HG03108 (cell line): ENCODE data around the gene UBE2J2.

Source experiments
- ATAC-seq: cut with Tn5 transposase; IDR thresholded peaks from one replicate; pipeline ENCODE4 v1.9.1; 2021; ENCODE audit warnings: moderate library complexity; ENCODE audit not compliant: unreplicated experiment

The UBE2J2 gene

GRCh38 chr1:1215881-1216605 is 57.6 kb downstream of the UBE2J2 start:
- ATAC-seq, result no peak

GRCh38 chr1:1215080-1215676 is 58.5 kb downstream of the UBE2J2 start:
- no peak for ATAC-seq

GRCh38 chr1:1213345-1214265 is 60.0 kb downstream of the UBE2J2 start, which contains the start of gene TNFRSF4:
Gene TNFRSF4 (minus strand): TSS chr1:1214153. CDS start chr1:1214127, 26 bp downstream.
- no peak for ATAC-seq

- ATAC-seq, result no peak
Observed at GRCh38 chr1:1212780-1213344, 60.8 kb downstream of the UBE2J2 start.

GRCh38 chr1:1211541-1212441 is 61.9 kb downstream of the UBE2J2 start:
- ATAC-seq, result no peak

- no peak for ATAC-seq
Observed at GRCh38 chr1:1210726-1211540, 62.7 kb downstream of the UBE2J2 start.

- no peak for ATAC-seq
Observed at GRCh38 chr1:1208713-1209433, 64.8 kb downstream of the UBE2J2 start.

- no peak for ATAC-seq
Observed at GRCh38 chr1:1207571-1207892, 66.1 kb downstream of the UBE2J2 start.

- no peak for ATAC-seq
Observed at GRCh38 chr1:1206966-1207531, 66.6 kb downstream of the UBE2J2 start.

GRCh38 chr1:1206376-1206965 is 67.2 kb downstream of the UBE2J2 start, which contains the start of gene TNFRSF18:
Gene TNFRSF18 (minus strand): TSS chr1:1206592. CDS start chr1:1206571, 21 bp downstream.
- ATAC-seq, result no peak

GRCh38 chr1:1205769-1206375 is 67.8 kb downstream of the UBE2J2 start:
- no peak for ATAC-seq

- ATAC-seq, result no peak
Observed at GRCh38 chr1:1204998-1205768, 68.5 kb downstream of the UBE2J2 start.

GRCh38 chr1:1204425-1204920 is 69.2 kb downstream of the UBE2J2 start:
- no peak for ATAC-seq
